Endothelial cell (in vitro differentiated cells): ENCODE results near the gene CCDC27. TPM values are rescaled to one million over a fixed set of nuclear protein-coding genes. Genes with fewer than 3 reads are reported as not detected.
A peak's percentile ranks its signal among the peaks of the same experiment; 100 is the strongest.
"Not testable (repeated sequence)": the region's sequence is repeated elsewhere in the genome, so short reads cannot be mapped to it uniquely, and the experiment has no call there.

Source experiments
- DNase-seq: peaks from one replicate; pipeline ENCODE4 v3.0.0; 2021; ENCODE audit warnings: low spot score
- H3K27ac Mint-ChIP-seq: one replicate; pipeline ENCODE4 v1.8.0; 2021; ENCODE audit warnings: mixed read lengths, inconsistent platforms; ENCODE audit not compliant: unreplicated experiment
- H3K27me3 Mint-ChIP-seq: one replicate; pipeline ENCODE4 v1.8.0; 2021; ENCODE audit warnings: mild to moderate bottlenecking, moderate library complexity, mixed read lengths, inconsistent platforms; ENCODE audit not compliant: unreplicated experiment
- H3K36me3 Mint-ChIP-seq: one replicate; pipeline ENCODE4 v1.8.0; 2021; ENCODE audit warnings: mild to moderate bottlenecking, low read depth, mixed read lengths, inconsistent platforms; ENCODE audit not compliant: unreplicated experiment
- H3K4me1 Mint-ChIP-seq: one replicate; pipeline ENCODE4 v1.8.0; 2021; ENCODE audit warnings: mild to moderate bottlenecking, mixed read lengths, inconsistent platforms; ENCODE audit not compliant: unreplicated experiment
- H3K4me3 Mint-ChIP-seq: one replicate; pipeline ENCODE4 v1.8.0; 2021; ENCODE audit warnings: mild to moderate bottlenecking, mixed read lengths, inconsistent platforms; ENCODE audit not compliant: unreplicated experiment
- H3K9me3 Mint-ChIP-seq: one replicate; pipeline ENCODE4 v1.8.0; 2021; ENCODE audit warnings: mixed read lengths, inconsistent platforms; ENCODE audit not compliant: unreplicated experiment
- CTCF ChIP-seq: fragments of 200-600 bp; sonication (generic); IDR thresholded peaks from one replicate; pipeline ENCODE4 v1.5.0; 2021; ENCODE audit warnings: antibody characterized with exemption; ENCODE audit not compliant: unreplicated experiment
- total RNA-seq: library from RNA; stranded (reverse); fragmentation: NEBNext Ultra II Directional; extraction: Animal tissue kit (Norgen Biotek cat#: 25700); gene quantifications from one replicate; pipeline ENCODE4 v1.2.1, GENCODE V29; 2021; ENCODE audit not compliant: unreplicated experiment

CCDC27 gene
- total RNA-seq, 1 donor from 2014 or later, result not detected

DNA sequence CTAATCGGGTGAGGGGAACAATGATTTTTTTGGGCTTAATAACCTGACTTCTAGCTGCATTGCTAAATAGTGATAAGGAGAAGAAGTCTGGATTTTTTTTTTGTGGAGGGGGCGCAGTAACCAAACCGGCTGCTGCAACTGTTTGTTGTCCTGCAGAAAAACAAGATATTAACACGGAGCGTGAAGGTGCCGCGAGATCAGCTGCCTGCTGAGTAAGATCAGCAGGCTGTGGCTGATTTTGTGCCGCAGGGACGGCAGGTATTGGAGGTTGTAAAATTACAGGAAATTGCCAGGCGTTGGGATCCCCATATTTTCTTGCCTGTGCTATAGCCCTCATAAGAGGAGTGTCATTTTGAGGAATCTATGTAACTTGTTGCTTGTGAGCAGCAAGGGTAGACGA, 52.8 kb downstream of the CCDC27 start:
- no peak overlapping the region for H3K4me3 Mint-ChIP-seq
- H3K36me3 Mint-ChIP-seq, result peaks cover 5% of the 10 kb centered on the region
- no peaks in the 10 kb centered on the region for H3K4me1 Mint-ChIP-seq
- DNase-seq, result no peak
- peaks cover 7% of the 10 kb centered on the region for H3K27me3 Mint-ChIP-seq
- peaks cover 8% of the 10 kb centered on the region for H3K9me3 Mint-ChIP-seq
- H3K27ac Mint-ChIP-seq, result no peak overlapping the region
- no peak for TF ChIP-seq CTCF

- TF ChIP-seq CTCF, result no peak
- no peak overlapping the region for H3K4me3 Mint-ChIP-seq
- H3K4me1 Mint-ChIP-seq, result no peaks in the 10 kb centered on the region
- H3K27ac Mint-ChIP-seq, result no peak overlapping the region
- peaks cover 7% of the 10 kb centered on the region for H3K36me3 Mint-ChIP-seq
- H3K27me3 Mint-ChIP-seq, result peaks cover 4% of the 10 kb centered on the region
- DNase-seq, result no peak
- peaks cover 8% of the 10 kb centered on the region for H3K9me3 Mint-ChIP-seq
Observed at GRCh38 chr1:3807769-3808168, 55.5 kb downstream of the CCDC27 start.

DNA sequence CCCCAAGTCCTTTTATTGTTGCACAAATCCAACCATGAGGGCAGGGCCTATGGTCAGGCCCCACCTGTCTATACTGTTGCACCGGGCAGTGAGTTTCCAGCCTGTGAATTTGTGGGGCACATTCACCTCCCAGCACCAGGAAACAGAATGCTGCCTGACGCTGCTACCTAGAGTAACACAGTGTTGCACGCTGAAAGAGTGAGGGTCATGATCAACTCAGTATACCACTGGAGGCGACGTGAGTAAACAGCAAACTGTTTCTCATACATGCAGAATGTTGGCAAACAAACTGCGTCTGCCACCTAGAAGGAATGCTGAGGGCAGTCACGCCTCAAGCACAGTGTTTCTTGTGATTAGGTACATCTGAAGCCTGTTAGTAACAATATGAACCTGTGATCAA, 57.4 kb downstream of the CCDC27 start:
- Mint-ChIP-seq H3K36me3 (peaks cover 16% of the 10 kb centered on the region), H3K4me3 (no peak overlapping the region), H3K27ac (no peak overlapping the region), H3K4me1 (no peaks in the 10 kb centered on the region), H3K9me3 (peaks cover 8% of the 10 kb centered on the region), H3K27me3 (peaks cover 6% of the 10 kb centered on the region)
- no peak for DNase-seq
- no peak for TF ChIP-seq CTCF

- H3K9me3 Mint-ChIP-seq, H3K27me3 Mint-ChIP-seq, DNase-seq, H3K4me1 Mint-ChIP-seq, H3K4me3 Mint-ChIP-seq: not testable (repeated sequence)
- peak overlapping the region; percentile 17 for H3K27ac Mint-ChIP-seq
- H3K36me3 Mint-ChIP-seq, result peaks cover 16% of the 10 kb centered on the region
Observed at GRCh38 chr1:3810149-3810761, 58.0 kb downstream of the CCDC27 start.

GRCh38 chr1:3811595-3811911, 59.3 kb downstream of the CCDC27 start:
- no peaks in the 10 kb centered on the region for H3K9me3 Mint-ChIP-seq
- no peak overlapping the region for H3K4me3 Mint-ChIP-seq
- H3K4me1 Mint-ChIP-seq, result no peaks in the 10 kb centered on the region
- TF ChIP-seq CTCF, result no peak
- DNase-seq, result no peak
- no peak overlapping the region for H3K27ac Mint-ChIP-seq
- peaks cover 20% of the 10 kb centered on the region for H3K36me3 Mint-ChIP-seq
- H3K27me3 Mint-ChIP-seq, result peaks cover 9% of the 10 kb centered on the region

GRCh38 chr1:3814065-3814464, 61.8 kb downstream of the CCDC27 start:
- no peak overlapping the region for H3K4me3 Mint-ChIP-seq
- no peak for DNase-seq
- H3K9me3 Mint-ChIP-seq, result no peaks in the 10 kb centered on the region
- no peak for TF ChIP-seq CTCF
- no peak overlapping the region for H3K27ac Mint-ChIP-seq
- no peaks in the 10 kb centered on the region for H3K4me1 Mint-ChIP-seq
- H3K27me3 Mint-ChIP-seq, result peaks cover 11% of the 10 kb centered on the region
- peaks cover 22% of the 10 kb centered on the region for H3K36me3 Mint-ChIP-seq
